ENCODE measurements around the gene TAF1A.
A peak's percentile ranks its signal among the peaks of the same experiment; 100 is the strongest.

TAF1A gene

DNA sequence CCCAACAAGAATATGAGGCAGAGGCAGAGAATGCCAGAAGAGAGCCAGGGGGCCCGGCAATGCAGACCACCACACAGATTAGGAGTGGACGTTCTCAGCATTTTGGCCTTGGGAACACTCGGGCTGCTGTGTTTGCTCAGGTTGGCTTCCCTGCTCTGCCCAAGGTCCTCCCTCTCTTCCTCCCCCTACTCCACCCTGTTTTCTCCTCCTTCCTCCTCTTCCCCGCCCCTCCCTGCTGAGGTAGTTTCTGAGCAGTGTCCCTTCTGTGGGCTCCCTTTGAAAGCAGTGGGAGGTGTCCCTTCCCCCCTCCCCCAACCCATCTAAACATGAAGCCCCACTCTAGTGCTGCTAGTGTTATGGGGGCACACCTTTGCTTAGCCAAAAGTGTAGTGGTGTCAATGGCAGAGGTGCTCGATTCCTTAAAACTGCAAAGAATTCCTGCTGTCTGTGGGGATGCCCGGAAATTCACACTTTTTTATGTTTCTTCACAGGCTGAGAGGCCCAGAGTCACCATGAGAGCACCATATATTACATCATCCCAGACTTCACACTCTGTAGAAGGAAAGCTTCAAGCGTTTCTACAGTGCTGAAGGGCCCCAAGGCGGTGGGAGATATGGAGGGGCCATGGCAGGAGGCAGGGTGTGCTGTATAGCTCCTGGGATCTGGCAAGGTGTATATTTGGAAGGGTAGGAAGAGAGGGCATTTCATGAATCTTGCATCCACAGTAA lies 41.6 kb downstream of the TAF1A start, which contains the start of gene HHIPL2:
HHIPL2 (minus strand) TSS at position 161 of the 728 bp plus-strand sequence; CDS start at position 101, 60 bp downstream.
- H3K27ac ChIP-seq: no peak within 1 kb of the TSS
- TF ChIP-seq, protein P1, sequence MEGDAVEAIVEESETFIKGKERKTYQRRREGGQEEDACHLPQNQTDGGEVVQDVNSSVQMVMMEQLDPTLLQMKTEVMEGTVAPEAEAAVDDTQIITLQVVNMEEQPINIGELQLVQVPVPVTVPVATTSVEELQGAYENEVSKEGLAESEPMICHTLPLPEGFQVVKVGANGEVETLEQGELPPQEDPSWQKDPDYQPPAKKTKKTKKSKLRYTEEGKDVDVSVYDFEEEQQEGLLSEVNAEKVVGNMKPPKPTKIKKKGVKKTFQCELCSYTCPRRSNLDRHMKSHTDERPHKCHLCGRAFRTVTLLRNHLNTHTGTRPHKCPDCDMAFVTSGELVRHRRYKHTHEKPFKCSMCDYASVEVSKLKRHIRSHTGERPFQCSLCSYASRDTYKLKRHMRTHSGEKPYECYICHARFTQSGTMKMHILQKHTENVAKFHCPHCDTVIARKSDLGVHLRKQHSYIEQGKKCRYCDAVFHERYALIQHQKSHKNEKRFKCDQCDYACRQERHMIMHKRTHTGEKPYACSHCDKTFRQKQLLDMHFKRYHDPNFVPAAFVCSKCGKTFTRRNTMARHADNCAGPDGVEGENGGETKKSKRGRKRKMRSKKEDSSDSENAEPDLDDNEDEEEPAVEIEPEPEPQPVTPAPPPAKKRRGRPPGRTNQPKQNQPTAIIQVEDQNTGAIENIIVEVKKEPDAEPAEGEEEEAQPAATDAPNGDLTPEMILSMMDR (conservative IDR thresholded peaks at IDR 0.05): no peak

GRCh38 chr1:222547260-222547614 lies 42.5 kb downstream of the TAF1A start:
- no peak overlapping the region for H3K27ac ChIP-seq
- TF ChIP-seq, protein P1 (conservative IDR thresholded peaks at IDR 0.05): no peak

- H3K27ac ChIP-seq: no peak overlapping the region
Observed at GRCh38 chr1:222546548-222547259, 43.0 kb downstream of the TAF1A start.

GRCh38 chr1:222546091-222546490 lies 43.6 kb downstream of the TAF1A start:
- H3K27ac ChIP-seq: no peak overlapping the region
- TF ChIP-seq, protein P1 (conservative IDR thresholded peaks at IDR 0.05): no peak

More at GRCh38 chr1:222546548-222547259, 43.0 kb downstream of the TAF1A start:
- TF ChIP-seq, protein P1 (conservative IDR thresholded peaks at IDR 0.05): no peak

DNA sequence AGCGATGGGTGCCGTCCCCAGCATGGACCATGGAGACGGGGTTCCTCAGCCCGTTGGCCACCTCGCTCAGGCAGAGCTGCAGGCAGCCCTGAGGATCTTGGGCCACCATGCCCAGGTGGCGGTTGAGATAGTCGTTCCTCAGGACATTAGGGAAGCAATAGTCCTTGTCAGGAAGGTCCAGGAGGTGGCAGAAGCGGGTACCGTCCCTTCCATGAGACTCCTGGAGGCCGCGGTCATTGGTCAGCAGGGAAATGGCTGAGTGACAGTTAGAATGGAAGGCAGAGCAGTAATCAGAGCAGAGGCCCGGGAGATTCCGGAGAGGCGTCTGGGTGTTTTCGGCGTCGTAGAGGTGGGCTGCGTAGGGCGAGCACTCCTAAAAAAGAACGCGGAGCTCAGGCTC lies 45.9 kb downstream of the TAF1A start:
- TF ChIP-seq, protein P1 (conservative IDR thresholded peaks at IDR 0.05): peak; percentile 24; the same call in 1 of the 2 replicates
- no peak overlapping the region for H3K27ac ChIP-seq

DNA sequence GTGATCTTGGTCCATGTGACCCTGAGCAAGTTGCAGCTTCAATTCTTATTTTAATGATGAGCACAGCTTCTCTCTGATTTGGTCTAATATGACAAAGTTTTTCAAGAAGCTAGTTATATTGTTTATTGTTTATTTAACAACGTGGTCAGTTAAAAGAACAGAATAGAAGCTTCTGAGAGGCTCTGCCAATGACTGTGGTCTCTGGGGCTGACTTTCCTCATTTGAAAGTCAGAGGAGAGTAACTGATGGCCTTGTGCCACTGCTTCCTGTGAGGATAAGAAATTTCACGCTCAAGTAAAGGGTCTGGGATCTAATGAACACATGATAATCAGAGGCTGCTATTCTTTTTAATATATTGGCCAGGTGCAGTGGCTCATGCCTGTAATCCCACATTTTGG lies 49.1 kb downstream of the TAF1A start:
- H3K27ac ChIP-seq: no peak overlapping the region
- TF ChIP-seq, protein P1 (conservative IDR thresholded peaks at IDR 0.05): no peak

DNA sequence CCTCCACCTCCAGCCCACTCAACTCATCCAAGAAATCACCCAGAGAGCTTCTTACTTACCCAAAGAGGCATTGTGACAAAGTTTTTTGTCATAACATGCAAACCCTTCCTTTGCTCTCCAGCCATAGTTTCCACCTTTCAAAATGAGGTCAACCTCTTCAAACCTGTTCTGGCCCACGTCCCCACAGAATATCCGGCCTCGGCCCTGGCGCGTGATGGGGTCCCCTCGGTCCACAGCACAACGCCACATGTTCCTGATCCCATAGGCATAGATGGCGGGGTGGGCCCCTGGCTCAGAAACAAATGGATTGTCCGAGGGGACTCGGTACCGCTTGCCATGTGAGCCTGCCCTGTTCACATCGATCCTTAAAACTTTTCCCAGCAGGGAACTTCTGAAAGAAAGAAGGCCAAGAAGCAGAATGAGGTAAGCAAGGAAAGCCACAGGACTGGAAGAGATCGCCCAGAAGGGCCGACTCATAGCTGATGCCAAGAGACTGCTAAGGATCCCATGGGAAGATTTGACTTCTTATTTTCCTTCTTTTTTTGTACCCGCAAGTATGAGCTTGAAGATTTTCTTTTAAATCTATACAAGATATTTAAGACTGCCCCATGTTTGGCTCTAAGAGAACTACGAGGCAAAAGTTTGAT lies 49.7 kb downstream of the TAF1A start:
- TF ChIP-seq, protein P1 (conservative IDR thresholded peaks at IDR 0.05): no peak
- H3K27ac ChIP-seq: no peak overlapping the region

Data from VCaP (cell line).